ENCODE results near the gene MAP2K1. TPM values are rescaled to one million over a fixed set of nuclear protein-coding genes. Genes with fewer than 3 reads are reported as not detected.
"Not testable (repeated sequence)": the region's sequence is repeated elsewhere in the genome, so short reads cannot be mapped to it uniquely, and the experiment has no call there.

MAP2K1 gene
- polyA plus RNA-seq, 1 experiment: 18.4 TPM

GRCh38 chr15:66461917-66462316 lies 75.2 kb downstream of the MAP2K1 start:
- POLR2A ChIA-PET: interaction anchor here (0.6 kb wide), 1 partner anchor 121 kb away, joined by 4 read pairs; no protein-coding TSS in a partner anchor
- Histone ChIP-seq H3K9me3 (ENCODE audit: control insufficient read depth, insufficient read depth, low read length) (no peaks in the 10 kb centered on the region), H3K27me3 (ENCODE audit: control insufficient read depth, insufficient read depth, low read length) (no peaks in the 10 kb centered on the region), H3K4me3 (ENCODE audit: low read depth, low read length) (no peak overlapping the region), H3K27ac (ENCODE audit: low read depth, low read length) (no peak overlapping the region)
- DNase-seq (ENCODE audit: low read depth, low spot score): no peak
- TF ChIP-seq, protein P1, sequence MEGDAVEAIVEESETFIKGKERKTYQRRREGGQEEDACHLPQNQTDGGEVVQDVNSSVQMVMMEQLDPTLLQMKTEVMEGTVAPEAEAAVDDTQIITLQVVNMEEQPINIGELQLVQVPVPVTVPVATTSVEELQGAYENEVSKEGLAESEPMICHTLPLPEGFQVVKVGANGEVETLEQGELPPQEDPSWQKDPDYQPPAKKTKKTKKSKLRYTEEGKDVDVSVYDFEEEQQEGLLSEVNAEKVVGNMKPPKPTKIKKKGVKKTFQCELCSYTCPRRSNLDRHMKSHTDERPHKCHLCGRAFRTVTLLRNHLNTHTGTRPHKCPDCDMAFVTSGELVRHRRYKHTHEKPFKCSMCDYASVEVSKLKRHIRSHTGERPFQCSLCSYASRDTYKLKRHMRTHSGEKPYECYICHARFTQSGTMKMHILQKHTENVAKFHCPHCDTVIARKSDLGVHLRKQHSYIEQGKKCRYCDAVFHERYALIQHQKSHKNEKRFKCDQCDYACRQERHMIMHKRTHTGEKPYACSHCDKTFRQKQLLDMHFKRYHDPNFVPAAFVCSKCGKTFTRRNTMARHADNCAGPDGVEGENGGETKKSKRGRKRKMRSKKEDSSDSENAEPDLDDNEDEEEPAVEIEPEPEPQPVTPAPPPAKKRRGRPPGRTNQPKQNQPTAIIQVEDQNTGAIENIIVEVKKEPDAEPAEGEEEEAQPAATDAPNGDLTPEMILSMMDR (IDR thresholded peaks at IDR 0.05; ENCODE audit: low read depth, low read length): no peak
- CTCF ChIA-PET: interaction anchor here (0.6 kb wide), 1 partner anchor 52 kb away, joined by 4 read pairs; no protein-coding TSS in a partner anchor

DNA sequence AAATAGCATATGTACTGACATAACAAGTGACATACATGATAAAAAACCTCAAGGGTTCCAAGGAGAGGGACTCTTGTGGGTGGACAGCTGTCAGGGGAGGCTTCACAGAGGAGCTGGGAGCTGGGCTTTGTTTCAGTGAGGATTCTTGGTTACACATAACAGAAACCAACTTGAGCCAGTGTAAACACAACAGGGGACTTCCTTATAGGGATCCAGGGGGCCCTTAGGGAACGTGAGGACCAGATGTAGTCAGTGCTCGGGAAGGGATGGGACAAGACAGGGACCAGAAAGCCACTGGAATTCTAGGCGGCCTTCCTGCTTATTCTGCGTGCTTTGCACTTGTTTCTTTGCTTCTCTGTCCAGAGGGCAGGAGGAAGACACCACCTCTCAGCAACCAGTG lies 75.9 kb downstream of the MAP2K1 start:
- no peaks in the 10 kb centered on the region for H3K9me3 ChIP-seq (ENCODE audit: control insufficient read depth, insufficient read depth, low read length)
- H3K27ac ChIP-seq (ENCODE audit: low read depth, low read length): no peak overlapping the region
- no peak overlapping the region for H3K4me3 ChIP-seq (ENCODE audit: low read depth, low read length)
- ChIA-PET POLR2A (no interaction called here), CTCF (interaction anchor here (0.6 to 0.7 kb wide), 2 partner anchors 10 to 52 kb away, joined by 3 to 4 read pairs; no protein-coding TSS in a partner anchor)
- TF ChIP-seq, protein P1 (IDR thresholded peaks at IDR 0.05; ENCODE audit: low read depth, low read length): no peak
- no peaks in the 10 kb centered on the region for H3K27me3 ChIP-seq (ENCODE audit: control insufficient read depth, insufficient read depth, low read length)
- DNase-seq (ENCODE audit: low read depth, low spot score): no peak

GRCh38 chr15:66465294-66465693 lies 78.6 kb downstream of the MAP2K1 start:
- H3K9me3 ChIP-seq (ENCODE audit: control insufficient read depth, insufficient read depth, low read length); H3K27ac ChIP-seq (ENCODE audit: low read depth, low read length); H3K4me3 ChIP-seq (ENCODE audit: low read depth, low read length); DNase-seq (ENCODE audit: low read depth, low spot score); CTCF ChIA-PET; H3K27me3 ChIP-seq (ENCODE audit: control insufficient read depth, insufficient read depth, low read length); POLR2A ChIA-PET: not testable (repeated sequence)

GRCh38 chr15:66467162-66468040 lies 80.7 kb downstream of the MAP2K1 start:
- DNase-seq (ENCODE audit: low read depth, low spot score); H3K4me3 ChIP-seq (ENCODE audit: low read depth, low read length); H3K27me3 ChIP-seq (ENCODE audit: control insufficient read depth, insufficient read depth, low read length); POLR2A ChIA-PET; H3K9me3 ChIP-seq (ENCODE audit: control insufficient read depth, insufficient read depth, low read length); H3K27ac ChIP-seq (ENCODE audit: low read depth, low read length): not testable (repeated sequence)
- CTCF ChIA-PET: interaction anchor here (2.3 kb wide), 1 partner anchor 30 kb away, joined by 9 read pairs; the partner anchor contains the start of gene SNAPC5

- H3K27me3 ChIP-seq (ENCODE audit: control insufficient read depth, insufficient read depth, low read length); H3K27ac ChIP-seq (ENCODE audit: low read depth, low read length); H3K4me3 ChIP-seq (ENCODE audit: low read depth, low read length); POLR2A ChIA-PET; H3K9me3 ChIP-seq (ENCODE audit: control insufficient read depth, insufficient read depth, low read length); DNase-seq (ENCODE audit: low read depth, low spot score): not testable (repeated sequence)
- CTCF ChIA-PET: interaction anchor here (0.5 to 2.7 kb wide), 3 partner anchors 28 to 107 kb away, joined by 3 to 18 read pairs (median 7); partner anchors contain the start of gene SNAPC5
Observed at GRCh38 chr15:66470825-66471224, 84.1 kb downstream of the MAP2K1 start.

DNA sequence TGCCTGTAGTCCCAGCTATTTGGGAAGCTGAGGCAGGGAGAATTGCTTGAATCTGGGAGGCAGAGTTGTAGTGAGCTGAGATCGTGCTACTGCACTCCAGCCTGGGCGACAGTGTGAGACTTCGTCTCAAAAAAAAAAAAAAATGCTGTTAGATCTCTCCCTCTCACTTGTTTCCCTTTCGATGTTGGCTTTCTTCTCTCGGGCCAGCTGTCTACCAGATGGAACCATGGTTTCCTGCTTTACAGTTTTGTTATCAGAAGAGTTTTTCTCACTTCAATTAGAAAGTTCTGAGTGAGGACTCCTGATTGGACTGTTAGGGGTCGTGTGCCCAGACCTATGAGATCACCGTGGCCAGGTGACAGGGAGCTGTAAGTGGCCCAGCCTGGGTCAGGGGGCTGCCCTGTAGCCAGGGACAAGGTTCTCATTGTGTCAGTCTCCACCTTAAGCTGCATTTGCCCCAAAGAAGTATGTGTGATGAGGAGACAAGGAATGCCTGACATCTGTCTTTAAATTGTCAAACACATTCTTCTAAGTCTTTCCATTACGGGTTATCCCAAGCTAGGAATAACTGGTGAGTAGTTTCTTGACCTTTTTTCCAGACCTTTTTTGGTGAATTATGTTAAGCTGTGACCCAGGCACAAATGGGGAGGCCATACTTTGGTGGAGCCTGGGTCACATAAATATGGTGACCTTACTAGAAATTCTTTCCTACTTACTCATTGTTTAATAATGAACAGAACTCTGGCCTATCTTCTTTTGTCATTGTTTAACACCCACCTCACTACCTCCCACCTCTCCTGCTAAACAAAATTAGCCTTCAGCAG lies 85.7 kb downstream of the MAP2K1 start:
- CTCF ChIA-PET: interaction anchor here (0.5 to 2.7 kb wide), 3 partner anchors 26 to 1152 kb away, joined by 3 to 18 read pairs (median 9); partner anchors contain the start of gene SNAPC5
- H3K4me3 ChIP-seq (ENCODE audit: low read depth, low read length): no peak overlapping the region
- peak overlapping the region; percentile 61 for H3K27ac ChIP-seq (ENCODE audit: low read depth, low read length)
- TF ChIP-seq, protein P1 (IDR thresholded peaks at IDR 0.05; ENCODE audit: low read depth, low read length): no peak
- POLR2A ChIA-PET: interaction anchor here (0.8 kb wide), 1 partner anchor 19 kb away, joined by 3 read pairs; no protein-coding TSS in a partner anchor
- DNase-seq (ENCODE audit: low read depth, low spot score): no peak
- no peaks in the 10 kb centered on the region for H3K9me3 ChIP-seq (ENCODE audit: control insufficient read depth, insufficient read depth, low read length)
- no peaks in the 10 kb centered on the region for H3K27me3 ChIP-seq (ENCODE audit: control insufficient read depth, insufficient read depth, low read length)
